Measurements from ENCODE around the gene TNFRSF8.

DNA sequence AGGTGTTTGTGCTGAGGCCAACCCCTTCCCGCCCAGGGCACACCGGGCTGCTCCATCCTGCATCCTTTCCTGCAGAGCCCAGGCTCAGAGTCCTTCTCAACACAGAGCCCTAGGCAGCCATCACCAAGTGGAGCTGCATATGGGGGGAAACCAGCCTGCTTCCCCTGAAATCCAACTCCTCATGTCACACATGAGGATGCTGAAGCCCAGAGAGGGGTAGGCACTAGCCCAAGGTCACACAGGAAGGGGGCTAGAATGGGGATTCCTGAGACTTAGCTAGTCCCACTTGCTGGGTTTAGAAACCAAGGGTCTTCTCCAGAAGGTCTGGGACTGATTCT is 98.2 kb downstream of the TNFRSF8 start:
- TF ChIP-seq, protein P1, sequence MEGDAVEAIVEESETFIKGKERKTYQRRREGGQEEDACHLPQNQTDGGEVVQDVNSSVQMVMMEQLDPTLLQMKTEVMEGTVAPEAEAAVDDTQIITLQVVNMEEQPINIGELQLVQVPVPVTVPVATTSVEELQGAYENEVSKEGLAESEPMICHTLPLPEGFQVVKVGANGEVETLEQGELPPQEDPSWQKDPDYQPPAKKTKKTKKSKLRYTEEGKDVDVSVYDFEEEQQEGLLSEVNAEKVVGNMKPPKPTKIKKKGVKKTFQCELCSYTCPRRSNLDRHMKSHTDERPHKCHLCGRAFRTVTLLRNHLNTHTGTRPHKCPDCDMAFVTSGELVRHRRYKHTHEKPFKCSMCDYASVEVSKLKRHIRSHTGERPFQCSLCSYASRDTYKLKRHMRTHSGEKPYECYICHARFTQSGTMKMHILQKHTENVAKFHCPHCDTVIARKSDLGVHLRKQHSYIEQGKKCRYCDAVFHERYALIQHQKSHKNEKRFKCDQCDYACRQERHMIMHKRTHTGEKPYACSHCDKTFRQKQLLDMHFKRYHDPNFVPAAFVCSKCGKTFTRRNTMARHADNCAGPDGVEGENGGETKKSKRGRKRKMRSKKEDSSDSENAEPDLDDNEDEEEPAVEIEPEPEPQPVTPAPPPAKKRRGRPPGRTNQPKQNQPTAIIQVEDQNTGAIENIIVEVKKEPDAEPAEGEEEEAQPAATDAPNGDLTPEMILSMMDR (IDR thresholded peaks at IDR 0.05): no peak
- TF ChIP-seq POLR2A (IDR thresholded peaks at IDR 0.05) (no peak), EP300 (IDR thresholded peaks at IDR 0.05) (no peak)
